ENCODE data around the gene SSR3. TPM values are rescaled to one million over a fixed set of nuclear protein-coding genes. Genes with fewer than 3 reads are reported as not detected.
"Not testable (repeated sequence)": the region's sequence is repeated elsewhere in the genome, so short reads cannot be mapped to it uniquely, and the experiment has no call there.

The SSR3 gene
- total and polyA plus RNA-seq, 5 donors, result 82.4 to 171 (median 140) TPM

- H3K27me3 ChIP-seq (ENCODE audit: control insufficient read depth, insufficient read depth), result no peaks in the 10 kb centered on the region
- no peaks in the 10 kb centered on the region for H3K4me1 ChIP-seq (ENCODE audit: control insufficient read depth, insufficient read depth, low read length)
- DNase-seq (no peak), ATAC-seq (no peak)
- intact Hi-C loops (cut with DNase I), result no loop called here
- H3K27ac ChIP-seq (ENCODE audit: low read length), result no peak overlapping the region
- H3K4me3 ChIP-seq (ENCODE audit: low read length), result no peak overlapping the region
- no peaks in the 10 kb centered on the region for H3K9me3 ChIP-seq (ENCODE audit: control insufficient read depth, low read length)
Measured at GRCh38 chr3:156593814-156594213, 38.9 kb upstream of the SSR3 start.

GRCh38 chr3:156589806-156590205 is 34.9 kb upstream of the SSR3 start:
- DNase-seq; H3K27me3 ChIP-seq (ENCODE audit: control insufficient read depth, insufficient read depth); H3K4me3 ChIP-seq (ENCODE audit: low read length); ATAC-seq; H3K4me1 ChIP-seq (ENCODE audit: control insufficient read depth, insufficient read depth, low read length); H3K9me3 ChIP-seq (ENCODE audit: control insufficient read depth, low read length); H3K27ac ChIP-seq (ENCODE audit: low read length); intact Hi-C loops (cut with DNase I): not testable (repeated sequence)
- WGBS, result 96% methylated on average over 5 of the region's 5 CpGs

DNA sequence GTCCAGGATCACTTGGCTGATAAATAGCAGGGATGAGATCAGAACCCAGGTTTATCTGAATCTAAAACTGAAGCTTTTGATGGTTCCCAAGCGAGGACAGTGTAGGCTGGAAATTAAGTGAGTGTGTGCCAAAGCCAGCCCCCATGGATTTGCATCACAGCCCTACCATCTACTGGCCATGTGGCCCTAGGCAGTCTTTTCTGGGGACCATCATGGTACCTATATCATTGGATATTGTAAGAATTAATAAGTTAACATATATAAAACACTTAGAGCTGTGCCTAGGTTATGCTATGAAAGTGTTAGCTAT is 32.8 kb upstream of the SSR3 start:
- intact Hi-C loops (cut with DNase I), result no loop called here
- peak in 1 of 2 donors; percentile 43 for ATAC-seq
- H3K9me3 ChIP-seq (ENCODE audit: control insufficient read depth, low read length), result no peaks in the 10 kb centered on the region
- 44% methylated on average over 1 of the region's 1 CpG for WGBS
- no peak overlapping the region for H3K27ac ChIP-seq (ENCODE audit: low read length)
- H3K4me3 ChIP-seq (ENCODE audit: low read length), result no peak overlapping the region
- H3K4me1 ChIP-seq (ENCODE audit: control insufficient read depth, insufficient read depth, low read length), result no peaks in the 10 kb centered on the region
- no peak for DNase-seq
- no peaks in the 10 kb centered on the region for H3K27me3 ChIP-seq (ENCODE audit: control insufficient read depth, insufficient read depth)

DNA sequence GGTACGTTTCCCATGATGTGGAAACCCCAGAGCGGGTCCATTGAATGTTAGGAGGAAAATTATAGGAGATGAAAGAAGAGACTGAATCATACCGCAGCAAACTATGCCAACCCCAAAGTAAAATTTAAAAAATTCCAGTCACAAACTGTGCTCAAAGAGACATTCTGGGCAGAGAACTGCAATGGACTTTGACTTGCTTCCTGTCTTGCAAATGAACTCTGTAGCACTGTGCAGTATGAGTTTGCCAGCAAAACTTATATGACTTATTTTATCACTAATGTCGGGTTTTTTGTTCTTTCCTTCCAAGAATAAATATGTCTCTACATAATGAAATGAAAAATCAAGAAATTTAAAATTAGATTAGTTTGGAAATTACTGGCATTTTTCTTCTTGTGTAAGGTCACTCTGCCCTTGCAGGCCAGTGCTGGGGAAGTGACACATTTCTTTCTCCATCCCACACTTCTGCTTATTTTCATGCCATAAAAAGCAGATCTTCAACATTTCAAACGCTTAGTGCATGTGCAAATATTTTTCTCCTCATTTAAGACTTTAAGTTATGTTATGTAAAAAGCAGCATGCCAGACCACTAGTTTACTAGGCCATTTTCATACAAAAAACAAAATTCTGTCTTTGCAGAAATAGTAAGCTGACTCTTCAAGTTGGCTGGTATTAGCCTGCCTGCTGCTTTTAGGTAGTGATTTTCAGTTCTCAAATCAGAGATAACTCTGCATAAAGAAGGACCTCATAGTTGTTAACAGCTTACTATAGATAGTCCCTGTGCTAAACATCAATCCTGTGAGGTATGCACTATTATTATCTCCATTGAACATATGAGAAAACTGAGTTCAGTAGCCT is 32.2 kb upstream of the SSR3 start:
- Histone ChIP-seq H3K4me1 (ENCODE audit: control insufficient read depth, insufficient read depth, low read length) (no peaks in the 10 kb centered on the region), H3K9me3 (ENCODE audit: control insufficient read depth, low read length) (no peaks in the 10 kb centered on the region), H3K27ac (ENCODE audit: low read length) (peak overlapping the region; percentile 45), H3K4me3 (ENCODE audit: low read length) (no peak overlapping the region), H3K27me3 (ENCODE audit: control insufficient read depth, insufficient read depth) (no peaks in the 10 kb centered on the region)
- 51% methylated on average over 5 of the region's 5 CpGs for whole genome bisulfite sequencing
- DNase-seq (no peak), ATAC-seq (peak; percentile 20 to 51)
- intact Hi-C loops (cut with DNase I), result no loop called here

- no peak overlapping the region for H3K27ac ChIP-seq (ENCODE audit: low read length)
- no peaks in the 10 kb centered on the region for H3K9me3 ChIP-seq (ENCODE audit: control insufficient read depth, low read length)
- no peak overlapping the region for H3K4me3 ChIP-seq (ENCODE audit: low read length)
- H3K27me3 ChIP-seq (ENCODE audit: control insufficient read depth, insufficient read depth), result no peaks in the 10 kb centered on the region
- ATAC-seq, result no peak
- intact Hi-C loops (cut with DNase I), result no loop called here
- no peak for DNase-seq
- no peaks in the 10 kb centered on the region for H3K4me1 ChIP-seq (ENCODE audit: control insufficient read depth, insufficient read depth, low read length)
Measured at GRCh38 chr3:156583469-156583868, 28.6 kb upstream of the SSR3 start.

DNA sequence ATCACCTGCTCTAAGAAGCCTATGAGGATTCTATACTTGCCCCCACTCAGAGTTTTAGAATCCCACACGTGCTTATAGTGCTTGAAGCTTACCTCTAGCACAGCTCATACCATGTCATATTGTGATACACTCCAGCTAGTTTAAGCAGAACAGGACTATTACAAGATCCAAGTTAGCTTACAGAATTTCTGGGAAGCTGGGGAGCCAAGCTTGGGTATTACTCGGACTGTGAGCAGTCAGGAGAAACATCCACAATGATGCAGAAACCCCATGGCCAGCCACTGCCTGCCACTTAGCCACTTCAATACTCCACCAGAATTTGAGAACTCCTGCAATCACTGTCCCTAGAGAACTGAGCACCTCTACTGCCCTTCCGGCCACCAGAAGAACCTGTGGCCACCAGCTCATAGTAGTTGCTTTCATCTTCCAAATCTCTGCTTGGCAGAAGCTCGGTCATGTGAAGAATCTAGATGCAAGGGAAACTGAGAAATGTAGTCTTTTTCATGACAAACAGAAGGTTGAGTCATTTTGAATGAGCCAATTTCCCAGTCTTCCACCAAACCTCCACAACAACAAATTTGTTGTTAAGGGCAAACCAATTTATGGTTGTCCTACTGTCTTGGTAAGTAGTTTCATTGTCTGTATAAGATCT is 27.7 kb upstream of the SSR3 start:
- H3K27ac ChIP-seq (ENCODE audit: low read length), result no peak overlapping the region
- H3K9me3 ChIP-seq (ENCODE audit: control insufficient read depth, low read length), result no peaks in the 10 kb centered on the region
- H3K27me3 ChIP-seq (ENCODE audit: control insufficient read depth, insufficient read depth), result no peaks in the 10 kb centered on the region
- H3K4me1 ChIP-seq (ENCODE audit: control insufficient read depth, insufficient read depth, low read length), result no peaks in the 10 kb centered on the region
- H3K4me3 ChIP-seq (ENCODE audit: low read length), result no peak overlapping the region
- WGBS, result 89% methylated on average over 4 of the region's 4 CpGs
- intact Hi-C loops (cut with DNase I), result no loop called here
- DNase-seq, result no peak
- no peak for ATAC-seq

DNA sequence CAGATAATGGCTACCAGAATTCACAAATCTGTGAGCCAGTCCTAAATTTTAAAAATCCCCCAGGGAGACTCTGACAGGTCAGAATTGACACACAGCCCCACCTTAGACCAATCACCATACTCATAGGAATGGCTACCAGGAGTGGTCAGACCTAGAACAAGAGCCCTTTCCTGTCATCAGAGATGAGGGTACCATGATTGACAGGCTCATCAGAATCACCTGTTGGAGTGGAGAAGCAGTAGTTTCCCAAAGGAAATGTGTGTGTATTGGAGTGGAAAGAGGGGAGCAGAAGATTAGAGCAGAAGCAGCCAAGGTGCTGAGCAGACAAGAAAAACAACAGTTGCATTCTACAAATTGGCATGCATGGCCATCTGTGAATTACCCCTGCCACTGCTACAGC is 27.0 kb upstream of the SSR3 start:
- Histone ChIP-seq H3K9me3 (ENCODE audit: control insufficient read depth, low read length) (no peaks in the 10 kb centered on the region), H3K27ac (ENCODE audit: low read length) (no peak overlapping the region), H3K27me3 (ENCODE audit: control insufficient read depth, insufficient read depth) (no peaks in the 10 kb centered on the region), H3K4me3 (ENCODE audit: low read length) (no peak overlapping the region), H3K4me1 (ENCODE audit: control insufficient read depth, insufficient read depth, low read length) (no peaks in the 10 kb centered on the region)
- DNase-seq, result no peak
- no peak for ATAC-seq
- intact Hi-C loops (cut with DNase I), result no loop called here

DNA sequence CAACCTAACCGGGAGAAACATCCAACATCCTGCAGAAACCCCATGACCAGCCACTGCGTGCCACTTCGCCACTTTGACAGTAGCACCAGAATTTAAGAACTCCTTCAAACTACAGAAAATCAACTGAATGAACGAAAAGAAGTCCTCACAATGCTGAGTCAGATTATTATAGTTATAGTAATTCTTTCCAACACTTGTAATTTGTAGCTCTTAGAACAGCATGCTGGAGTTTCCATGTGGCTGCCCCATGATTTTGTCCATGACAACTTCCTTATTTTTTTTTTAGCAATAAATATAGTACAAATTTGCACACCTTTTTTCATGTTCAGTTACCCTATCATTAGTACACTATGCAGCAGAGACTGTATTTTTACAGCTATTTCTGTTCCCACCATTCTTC is 26.1 kb upstream of the SSR3 start:
- 95% methylated on average over 4 of the region's 4 CpGs for WGBS
- no peak overlapping the region for H3K4me3 ChIP-seq (ENCODE audit: low read length)
- intact Hi-C loops (cut with DNase I), result no loop called here
- H3K4me1 ChIP-seq (ENCODE audit: control insufficient read depth, insufficient read depth, low read length), result no peaks in the 10 kb centered on the region
- H3K27me3 ChIP-seq (ENCODE audit: control insufficient read depth, insufficient read depth), result no peaks in the 10 kb centered on the region
- H3K9me3 ChIP-seq (ENCODE audit: control insufficient read depth, low read length), result no peaks in the 10 kb centered on the region
- ATAC-seq (no peak), DNase-seq (no peak)
- H3K27ac ChIP-seq (ENCODE audit: low read length), result no peak overlapping the region

DNA sequence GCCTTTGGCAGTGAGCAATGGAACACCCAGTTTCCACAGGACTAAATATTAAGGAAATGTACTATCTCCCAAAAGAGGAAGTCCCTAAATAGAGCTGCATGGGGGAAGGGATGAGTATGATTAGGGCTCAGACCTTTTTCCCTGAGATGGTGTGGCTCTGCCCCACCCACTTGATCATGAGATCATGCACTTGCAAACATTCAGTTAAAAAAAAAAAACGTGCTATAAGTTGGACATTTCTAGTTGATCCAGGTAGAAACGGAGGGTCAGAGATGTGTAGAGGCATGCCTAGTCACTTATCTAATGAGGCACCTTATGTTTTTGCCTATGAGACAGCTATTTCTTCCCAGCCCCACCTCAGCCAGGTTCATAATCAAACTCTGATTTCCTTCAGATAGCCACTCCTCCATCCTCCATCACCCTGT is 24.5 kb upstream of the SSR3 start:
- 55% methylated on average over 2 of the region's 2 CpGs for WGBS
- no peaks in the 10 kb centered on the region for H3K27me3 ChIP-seq (ENCODE audit: control insufficient read depth, insufficient read depth)
- H3K27ac ChIP-seq (ENCODE audit: low read length), result no peak overlapping the region
- intact Hi-C loops (cut with DNase I), result no loop called here
- ATAC-seq, result peak; percentile 73 to 92
- H3K4me1 ChIP-seq (ENCODE audit: control insufficient read depth, insufficient read depth, low read length), result no peaks in the 10 kb centered on the region
- H3K9me3 ChIP-seq (ENCODE audit: control insufficient read depth, low read length), result no peaks in the 10 kb centered on the region
- DNase-seq, result peak in 2 of 3 donors; percentile 23 to 56
- H3K4me3 ChIP-seq (ENCODE audit: low read length), result no peak overlapping the region

DNA sequence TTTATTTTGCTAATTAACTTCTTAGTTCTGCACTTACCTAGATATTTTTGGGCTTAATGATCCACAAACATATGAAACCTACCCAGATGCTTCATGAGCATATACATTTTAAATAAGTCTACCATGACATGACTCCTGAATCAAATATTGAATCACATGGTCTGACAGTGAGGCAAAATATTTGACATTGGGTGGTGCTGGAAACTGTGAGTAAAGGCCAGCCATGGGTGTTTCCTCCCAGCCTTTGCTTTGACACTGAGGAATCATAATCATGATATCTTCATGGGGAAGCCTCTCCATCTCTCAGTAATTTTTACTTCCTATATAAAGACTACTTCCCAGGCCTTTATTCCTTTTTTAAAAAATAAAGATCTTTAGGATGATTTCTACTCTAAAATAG is 22.8 kb upstream of the SSR3 start:
- H3K4me1 ChIP-seq (ENCODE audit: control insufficient read depth, insufficient read depth, low read length), result no peaks in the 10 kb centered on the region
- no peak overlapping the region for H3K4me3 ChIP-seq (ENCODE audit: low read length)
- ATAC-seq (peak in 1 of 2 donors; percentile 58), DNase-seq (no peak)
- H3K27me3 ChIP-seq (ENCODE audit: control insufficient read depth, insufficient read depth), result no peaks in the 10 kb centered on the region
- intact Hi-C loops (cut with DNase I), result no loop called here
- no peak overlapping the region for H3K27ac ChIP-seq (ENCODE audit: low read length)
- no peaks in the 10 kb centered on the region for H3K9me3 ChIP-seq (ENCODE audit: control insufficient read depth, low read length)

DNA sequence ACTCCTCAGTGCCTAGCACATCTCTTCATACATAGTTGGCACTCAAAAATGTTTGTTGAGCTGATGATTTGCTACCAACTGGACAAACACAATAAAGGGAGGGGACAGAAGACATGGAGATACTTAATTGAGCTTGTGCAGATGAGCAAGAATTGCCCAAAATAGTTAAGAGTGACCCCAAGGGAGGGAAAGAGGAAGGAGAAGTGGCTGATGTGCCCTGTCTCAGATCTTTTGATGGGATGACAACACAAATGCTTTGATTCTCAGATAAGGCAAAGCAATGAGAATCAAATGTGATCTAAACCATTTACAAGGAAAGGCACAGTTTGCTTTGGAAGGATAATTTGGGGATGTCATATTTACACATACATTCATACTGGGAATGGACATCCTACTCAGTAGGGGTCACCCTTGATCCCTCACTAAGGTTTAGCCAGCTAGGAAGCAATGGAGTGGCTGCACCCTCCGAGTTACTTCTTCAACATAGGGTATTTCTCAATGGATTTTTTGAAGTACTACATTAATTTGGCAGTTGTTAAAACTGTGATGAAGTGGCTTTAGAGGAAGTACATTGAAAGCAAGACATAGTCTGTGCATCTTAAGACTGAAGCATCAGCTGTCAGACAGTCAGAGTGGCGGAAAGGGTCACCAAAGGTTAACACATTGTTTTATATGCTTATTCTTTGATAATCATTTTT is 21.9 kb upstream of the SSR3 start:
- DNase-seq (no peak), ATAC-seq (peak; percentile 47 to 60)
- intact Hi-C loops (cut with DNase I), result no loop called here
- H3K4me3 ChIP-seq (ENCODE audit: low read length), result no peak overlapping the region
- no peaks in the 10 kb centered on the region for H3K4me1 ChIP-seq (ENCODE audit: control insufficient read depth, insufficient read depth, low read length)
- WGBS, result 79% methylated on average over 2 of the region's 2 CpGs
- H3K27ac ChIP-seq (ENCODE audit: low read length), result no peak overlapping the region
- H3K9me3 ChIP-seq (ENCODE audit: control insufficient read depth, low read length), result no peaks in the 10 kb centered on the region
- H3K27me3 ChIP-seq (ENCODE audit: control insufficient read depth, insufficient read depth), result no peaks in the 10 kb centered on the region

Measured in right cardiac atrium (tissue), 5 donors.